MM.1S (cell line): ENCODE measurements around the gene FSIP1.

Source experiments
- DNase-seq: peaks from one replicate; pipeline ENCODE4 v3.0.0-alpha.2; 2015
- H2AFZ ChIP-seq: fragments of 300-600 bp; sonication (generic); 2 replicates; pipeline ENCODE4 v1.6.0; 2016; ENCODE audit warnings: antibody characterized with exemption, low read length
- H3F3A ChIP-seq: fragments of 300-600 bp; sonication (generic); 2 replicates; pipeline ENCODE4 v1.6.1; 2016; ENCODE audit warnings: mild to moderate bottlenecking, antibody characterized with exemption, low read length, moderate library complexity, mixed read lengths; ENCODE audit not compliant: insufficient read depth
- H3K27ac ChIP-seq: fragments of 300-600 bp; sonication (generic); 2 replicates; pipeline ENCODE4 v1.5.1; 2016; ENCODE audit warnings: mild to moderate bottlenecking, low read length
- H3K27me3 ChIP-seq: fragments of 300-600 bp; sonication (generic); replicated peaks from 2 replicates; pipeline ENCODE4 v1.6.0; 2016; ENCODE audit warnings: low read length; ENCODE audit not compliant: insufficient read depth
- H3K36me3 ChIP-seq: fragments of 300-600 bp; sonication (generic); replicated peaks from 2 replicates; pipeline ENCODE4 v1.6.1; 2016; ENCODE audit warnings: mild to moderate bottlenecking, low read length, mixed read lengths; ENCODE audit not compliant: insufficient read depth
- H3K4me1 ChIP-seq: fragments of 300-600 bp; sonication (generic); 2 replicates; pipeline ENCODE4 v1.6.1; 2016; ENCODE audit warnings: low read length, mixed read lengths
- H3K4me2 ChIP-seq: fragments of 300-600 bp; sonication (generic); 2 replicates; pipeline ENCODE4 v1.6.0; 2016; ENCODE audit warnings: low read depth, low read length
- H3K4me3 ChIP-seq: fragments of 300-600 bp; sonication (generic); 2 replicates; pipeline ENCODE4 v1.5.1; 2016; ENCODE audit warnings: low read length, mixed read lengths
- H3K79me2 ChIP-seq: fragments of 300-600 bp; sonication (generic); 2 replicates; pipeline ENCODE4 v1.6.1; 2016; ENCODE audit warnings: mixed run types, low read length, mixed read lengths
- H3K9ac ChIP-seq: fragments of 300-600 bp; sonication (generic); 2 replicates; pipeline ENCODE4 v1.6.1; 2016; ENCODE audit warnings: low read length, mixed read lengths
- H3K9me2 ChIP-seq: fragments of 300-600 bp; sonication (generic); replicated peaks from 2 replicates; pipeline ENCODE4 v1.6.1; 2016; ENCODE audit warnings: mild to moderate bottlenecking, low read length, mixed read lengths; ENCODE audit not compliant: insufficient read depth
- H3K9me3 ChIP-seq: fragments of 300-600 bp; sonication (generic); replicated peaks from 2 replicates; pipeline ENCODE4 v1.6.1; 2016; ENCODE audit warnings: mild to moderate bottlenecking, low read length, mixed read lengths; ENCODE audit not compliant: insufficient read depth
- H4K20me1 ChIP-seq: fragments of 300-600 bp; sonication (generic); 2 replicates; pipeline ENCODE4 v1.6.1; 2016; ENCODE audit warnings: mild to moderate bottlenecking, low read length, moderate library complexity, mixed read lengths; ENCODE audit not compliant: insufficient read depth
- CTCF ChIP-seq: fragments of 300-600 bp; sonication (generic); IDR thresholded peaks from 2 replicates; pipeline ENCODE4 v1.5.1; 2016; ENCODE audit warnings: antibody characterized with exemption, low read length, mixed read lengths
- EZH2 ChIP-seq: fragments of 300-600 bp; sonication (generic); optimal IDR thresholded peaks from 2 replicates; pipeline ENCODE3; 2017; ENCODE audit warnings: low read depth, mild to moderate bottlenecking, antibody characterized with exemption, low read length, mixed read lengths
- EZH2phosphoT487 ChIP-seq: fragments of 300-600 bp; sonication (generic); IDR thresholded peaks from 2 replicates; pipeline ENCODE4 v1.6.1; 2018; ENCODE audit warnings: antibody characterized with exemption, low read length

Gene FSIP1

GRCh38 chr15:39728845-39729244 is 53.8 kb downstream of the FSIP1 start:
- H3K9me3 ChIP-seq, result no peaks in the 10 kb centered on the region
- H3K4me1 ChIP-seq, result no peaks in the 10 kb centered on the region
- H3K27ac ChIP-seq, result no peak overlapping the region
- no peak overlapping the region for H3K4me2 ChIP-seq
- H3K9ac ChIP-seq, result no peak overlapping the region
- no peak for TF ChIP-seq EZH2phosphoT487
- no peaks in the 10 kb centered on the region for H4K20me1 ChIP-seq
- H3K79me2 ChIP-seq, result no peaks in the 10 kb centered on the region
- H3F3A ChIP-seq, result no peaks in the 10 kb centered on the region
- no peak for DNase-seq
- no peak overlapping the region for H2AFZ ChIP-seq
- H3K9me2 ChIP-seq, result no peaks in the 10 kb centered on the region
- no peaks in the 10 kb centered on the region for H3K36me3 ChIP-seq
- H3K4me3 ChIP-seq, result no peak overlapping the region
- no peaks in the 10 kb centered on the region for H3K27me3 ChIP-seq

- H3K79me2 ChIP-seq, result no peaks in the 10 kb centered on the region
- H3K4me2 ChIP-seq, result no peak overlapping the region
- no peak overlapping the region for H3K9ac ChIP-seq
- H4K20me1 ChIP-seq, result no peaks in the 10 kb centered on the region
- H3K9me2 ChIP-seq, result no peaks in the 10 kb centered on the region
- no peaks in the 10 kb centered on the region for H3K36me3 ChIP-seq
- no peak for DNase-seq
- TF ChIP-seq EZH2phosphoT487 (no peak), EZH2 (no peak), CTCF (no peak)
- no peak overlapping the region for H3K27ac ChIP-seq
- no peak overlapping the region for H2AFZ ChIP-seq
- no peaks in the 10 kb centered on the region for H3K4me1 ChIP-seq
- H3F3A ChIP-seq, result no peaks in the 10 kb centered on the region
- no peak overlapping the region for H3K4me3 ChIP-seq
- no peaks in the 10 kb centered on the region for H3K9me3 ChIP-seq
- no peaks in the 10 kb centered on the region for H3K27me3 ChIP-seq
Measured at GRCh38 chr15:39721893-39722292, 60.7 kb downstream of the FSIP1 start.

- no peaks in the 10 kb centered on the region for H3K36me3 ChIP-seq
- DNase-seq, result no peak
- H3K4me1 ChIP-seq, result no peaks in the 10 kb centered on the region
- H4K20me1 ChIP-seq, result no peaks in the 10 kb centered on the region
- no peaks in the 10 kb centered on the region for H3F3A ChIP-seq
- no peak overlapping the region for H2AFZ ChIP-seq
- no peak overlapping the region for H3K27ac ChIP-seq
- no peak overlapping the region for H3K4me3 ChIP-seq
- no peaks in the 10 kb centered on the region for H3K9me2 ChIP-seq
- H3K4me2 ChIP-seq, result no peak overlapping the region
- no peaks in the 10 kb centered on the region for H3K9me3 ChIP-seq
- no peaks in the 10 kb centered on the region for H3K27me3 ChIP-seq
- no peaks in the 10 kb centered on the region for H3K79me2 ChIP-seq
- TF ChIP-seq EZH2phosphoT487, result no peak
- TF ChIP-seq CTCF, result no peak
- no peak for TF ChIP-seq EZH2
- no peak overlapping the region for H3K9ac ChIP-seq
Measured at GRCh38 chr15:39720621-39721611, 61.7 kb downstream of the FSIP1 start.

GRCh38 chr15:39720081-39720480 is 62.6 kb downstream of the FSIP1 start:
- Histone ChIP-seq H3K27ac (no peak overlapping the region), H3K9me3 (no peaks in the 10 kb centered on the region), H2AFZ (no peak overlapping the region), H3K4me3 (no peak overlapping the region), H3K36me3 (no peaks in the 10 kb centered on the region), H3K4me2 (no peak overlapping the region), H3K9ac (no peak overlapping the region), H3F3A (no peaks in the 10 kb centered on the region), H3K79me2 (no peaks in the 10 kb centered on the region), H3K27me3 (no peaks in the 10 kb centered on the region), H3K4me1 (no peaks in the 10 kb centered on the region), H4K20me1 (no peaks in the 10 kb centered on the region), H3K9me2 (no peaks in the 10 kb centered on the region)
- TF ChIP-seq EZH2 (no peak), CTCF (no peak), EZH2phosphoT487 (no peak)
- no peak for DNase-seq
